Trophoblast cell (in vitro differentiated cells and primary cell): Measurements from ENCODE around the gene KRTAP12-1.

Experiments used
- DNase-seq, 2 donors: peaks; one replicate each; pipeline ENCODE4 v3.0.0-alpha.2; 2016
- H2AFZ ChIP-seq: 2 replicates; pipeline ENCODE4 v1.6.1; 2013; ENCODE audit warnings: low read length, moderate library complexity, mild to moderate bottlenecking; ENCODE audit not compliant: insufficient read depth, poor library complexity
- H2AK5ac ChIP-seq: 2 replicates; pipeline ENCODE4 v1.6.1; 2013; ENCODE audit warnings: mild to moderate bottlenecking, low read length
- H2BK120ac ChIP-seq: 2 replicates; pipeline ENCODE4 v1.6.1; 2013; ENCODE audit warnings: low read length, mild to moderate bottlenecking, moderate library complexity; ENCODE audit not compliant: insufficient read depth, poor library complexity
- H2BK12ac ChIP-seq: 2 replicates; pipeline ENCODE4 v1.6.1; 2013; ENCODE audit warnings: mild to moderate bottlenecking, low read length, moderate library complexity
- H2BK5ac ChIP-seq: 2 replicates; pipeline ENCODE4 v1.6.1; 2013; ENCODE audit warnings: low read length, low read depth, moderate library complexity, mild to moderate bottlenecking; ENCODE audit not compliant: poor library complexity
- H3K14ac ChIP-seq: 2 replicates; pipeline ENCODE4 v1.6.1; 2013; ENCODE audit warnings: mild to moderate bottlenecking, low read length
- H3K18ac ChIP-seq: 2 replicates; pipeline ENCODE4 v1.6.1; 2013; ENCODE audit warnings: mild to moderate bottlenecking, low read length
- H3K23ac ChIP-seq: 2 replicates; pipeline ENCODE4 v1.6.1; 2013; ENCODE audit warnings: low read length
- H3K27ac ChIP-seq: 2 replicates; pipeline ENCODE4 v1.5.1; 2013; ENCODE audit warnings: low read depth, mild to moderate bottlenecking, inconsistent platforms, low read length, moderate library complexity
- H3K27me3 ChIP-seq: 2 replicates; pipeline ENCODE4 v1.6.1; 2013; ENCODE audit warnings: inconsistent platforms, mild to moderate bottlenecking, low read length, moderate library complexity; ENCODE audit not compliant: insufficient read depth
- H3K36me3 ChIP-seq, 2 experiments: 1 replicate in 1 of 2; 2 replicates in 1 of 2; pipeline ENCODE4 v1.6.1; 2013; ENCODE audit warnings: low read length in 2 of 2, mild to moderate bottlenecking in 2 of 2, moderate library complexity in 1 of 2; ENCODE audit not compliant: insufficient read depth in 2 of 2, control insufficient read depth in 1 of 2
- H3K4ac ChIP-seq: 2 replicates; pipeline ENCODE4 v1.6.1; 2013; ENCODE audit warnings: low read depth, mild to moderate bottlenecking, low read length, moderate library complexity
- H3K4me1 ChIP-seq, 2 experiments: 1 replicate in 1 of 2; 2 replicates in 1 of 2; pipeline ENCODE4 v1.6.1; 2013; ENCODE audit warnings: low read length in 2 of 2, mild to moderate bottlenecking in 2 of 2, moderate library complexity in 1 of 2; ENCODE audit not compliant: insufficient read depth in 2 of 2, control insufficient read depth in 1 of 2
- H3K4me2 ChIP-seq: 2 replicates; pipeline ENCODE4 v1.6.1; 2013; ENCODE audit warnings: inconsistent platforms, mild to moderate bottlenecking, low read length, moderate library complexity
- H3K4me3 ChIP-seq: 2 replicates; pipeline ENCODE4 v1.5.1; 2013; ENCODE audit warnings: mild to moderate bottlenecking, low read depth, low read length, inconsistent platforms
- H3K79me1 ChIP-seq: one replicate; pipeline ENCODE4 v1.6.1; 2013; ENCODE audit warnings: low read length
- H3K79me2 ChIP-seq: 2 replicates; pipeline ENCODE4 v1.6.1; 2013; ENCODE audit warnings: low read length, mild to moderate bottlenecking; ENCODE audit not compliant: control insufficient read depth, insufficient read depth, poor library complexity
- H3K9ac ChIP-seq: 2 replicates; pipeline ENCODE4 v1.6.1; 2013; ENCODE audit warnings: mild to moderate bottlenecking, low read length
- H3K9me3 ChIP-seq: 2 replicates; pipeline ENCODE4 v1.6.1; 2013; ENCODE audit warnings: low read depth, mild to moderate bottlenecking, control low read depth, inconsistent platforms, low read length; ENCODE audit not compliant: insufficient read depth
- H4K12ac ChIP-seq: 2 replicates; pipeline ENCODE4 v1.6.1; 2013; ENCODE audit warnings: low read depth, mild to moderate bottlenecking, low read length, moderate library complexity
- H4K8ac ChIP-seq: 2 replicates; pipeline ENCODE4 v1.6.1; 2013; ENCODE audit warnings: low read depth, mild to moderate bottlenecking, low read length, moderate library complexity
- H4K91ac ChIP-seq: one replicate; pipeline ENCODE4 v1.6.1; 2013; ENCODE audit warnings: low read depth, mild to moderate bottlenecking, low read length, moderate library complexity
- WGBS: extraction: QIAGEN DNeasy Blood & Tissue Kit; methylation state at CpG from one replicate; pipeline ENCODE4 v1.1.7; 2013; ENCODE audit warnings: missing lambda C conversion rate; ENCODE audit not compliant: insufficient read length, insufficient coverage; ENCODE audit errors: extremely low coverage; 5-methylcytosine and 5-hydroxymethylcytosine counted together

The KRTAP12-1 gene

DNA sequence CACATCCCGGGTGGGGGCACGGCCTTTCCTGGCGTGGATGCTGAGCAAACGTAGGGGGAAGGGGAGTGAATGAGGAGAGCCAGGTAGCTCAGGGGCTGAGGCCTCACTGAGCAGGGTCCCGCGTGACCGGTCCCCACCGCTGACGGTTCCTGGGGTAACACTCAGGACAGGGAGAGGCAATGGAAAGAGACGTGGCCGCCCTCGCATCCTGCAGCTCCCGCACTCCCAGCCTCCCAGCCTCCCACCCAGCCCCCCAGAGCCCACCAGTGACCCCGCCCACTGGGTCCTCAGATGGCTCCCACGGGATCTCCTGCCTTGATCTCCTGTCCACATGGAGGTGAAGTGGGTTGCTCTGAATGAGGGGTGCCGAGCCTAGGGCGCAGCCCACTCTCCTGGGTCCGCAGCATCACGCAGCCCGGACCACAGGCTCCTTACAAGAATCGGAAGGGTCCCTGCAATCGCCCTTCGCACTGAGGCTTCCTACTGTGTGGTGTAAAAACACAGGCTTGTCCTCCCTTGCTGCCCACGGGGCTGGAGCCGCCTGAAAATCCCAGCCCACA is 27.0 kb upstream of the KRTAP12-1 start:
- no peak overlapping the region for H3K27ac ChIP-seq
- H4K12ac ChIP-seq, result no peak overlapping the region
- peaks cover 15% of the 10 kb centered on the region for H3K9me3 ChIP-seq
- no CpG with 5 or more reads among the region's 25 CpGs for WGBS
- H2BK120ac ChIP-seq, result no peak overlapping the region
- no peak overlapping the region for H3K18ac ChIP-seq
- no peak for DNase-seq
- no peak overlapping the region for H2AK5ac ChIP-seq
- no peak overlapping the region for H2BK5ac ChIP-seq
- H2BK12ac ChIP-seq, result no peak overlapping the region
- H3K27me3 ChIP-seq, result peaks cover 79% of the 10 kb centered on the region
- no peaks in the 10 kb centered on the region for H3K79me2 ChIP-seq
- H4K8ac ChIP-seq, result no peak overlapping the region
- no peak overlapping the region for H3K4ac ChIP-seq
- H3K9ac ChIP-seq, result no peak overlapping the region
- H4K91ac ChIP-seq, result no peak overlapping the region
- H3K36me3 ChIP-seq, result no peaks in the 10 kb centered on the region
- H3K4me2 ChIP-seq, result no peak overlapping the region
- H3K4me1 ChIP-seq, result peaks cover 0 to 7% of the 10 kb centered on the region in 2 experiments
- H3K79me1 ChIP-seq, result no peaks in the 10 kb centered on the region
- H3K4me3 ChIP-seq, result no peak overlapping the region
- H3K14ac ChIP-seq, result no peak overlapping the region
- H2AFZ ChIP-seq, result no peak overlapping the region
- H3K23ac ChIP-seq, result no peak overlapping the region

DNA sequence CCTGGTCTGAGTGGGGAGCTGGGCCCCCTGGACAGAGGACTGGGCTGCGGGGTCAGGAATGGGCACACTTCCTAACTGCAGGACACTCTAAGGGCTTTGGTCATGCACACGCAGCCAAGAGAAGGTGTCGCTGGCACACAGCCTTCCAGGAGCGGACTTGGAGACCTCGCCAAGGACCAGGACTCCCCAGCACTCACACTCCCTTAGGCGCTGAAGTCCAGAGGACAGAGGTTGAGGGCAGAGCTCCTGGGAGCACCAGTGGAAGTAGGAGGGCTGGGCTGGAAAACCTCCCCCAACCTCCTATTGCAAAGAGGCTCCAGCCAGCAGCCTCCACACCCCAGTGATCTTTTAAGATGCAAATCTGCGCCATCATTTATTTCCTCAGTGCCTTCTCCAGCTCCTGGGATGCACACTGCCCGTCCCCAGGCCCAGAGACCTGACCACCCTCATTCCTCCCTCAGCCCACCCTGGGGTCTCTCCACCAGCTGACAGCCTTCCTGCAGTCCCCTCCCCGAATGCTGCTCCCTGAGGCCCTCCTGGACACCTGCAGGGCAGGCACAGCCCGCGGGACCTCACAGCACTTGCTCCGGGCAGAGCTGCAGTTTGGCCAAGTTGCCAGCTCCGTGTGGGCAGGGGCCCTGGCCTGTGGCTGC is 26.4 kb upstream of the KRTAP12-1 start:
- H3K9me3 ChIP-seq, result peaks cover 15% of the 10 kb centered on the region
- H2AK5ac ChIP-seq, result no peak overlapping the region
- H3K18ac ChIP-seq, result no peak overlapping the region
- H3K27me3 ChIP-seq, result peaks cover 78% of the 10 kb centered on the region
- H3K4ac ChIP-seq, result no peak overlapping the region
- no peak overlapping the region for H2BK120ac ChIP-seq
- no peak overlapping the region for H2BK5ac ChIP-seq
- no peak overlapping the region for H4K12ac ChIP-seq
- H3K4me1 ChIP-seq, result peaks cover 0 to 7% of the 10 kb centered on the region in 2 experiments
- WGBS, result no CpG with 5 or more reads among the region's 13 CpGs
- no peak overlapping the region for H3K4me2 ChIP-seq
- DNase-seq, result no peak
- H2AFZ ChIP-seq, result no peak overlapping the region
- H4K8ac ChIP-seq, result no peak overlapping the region
- no peak overlapping the region for H2BK12ac ChIP-seq
- no peak overlapping the region for H3K4me3 ChIP-seq
- H3K79me2 ChIP-seq, result no peaks in the 10 kb centered on the region
- no peak overlapping the region for H3K27ac ChIP-seq
- H3K23ac ChIP-seq, result no peak overlapping the region
- no peaks in the 10 kb centered on the region for H3K36me3 ChIP-seq
- no peak overlapping the region for H4K91ac ChIP-seq
- no peak overlapping the region for H3K9ac ChIP-seq
- no peaks in the 10 kb centered on the region for H3K79me1 ChIP-seq
- no peak overlapping the region for H3K14ac ChIP-seq

- peaks cover 0 to 7% of the 10 kb centered on the region in 2 experiments for H3K4me1 ChIP-seq
- no peak overlapping the region for H2BK12ac ChIP-seq
- H3K14ac ChIP-seq, result no peak overlapping the region
- WGBS, result no CpG with 5 or more reads among the region's 46 CpGs
- no peak overlapping the region for H4K12ac ChIP-seq
- no peaks in the 10 kb centered on the region for H3K79me1 ChIP-seq
- no peak overlapping the region for H4K91ac ChIP-seq
- H3K27ac ChIP-seq, result no peak overlapping the region
- H4K8ac ChIP-seq, result no peak overlapping the region
- no peaks in the 10 kb centered on the region for H3K79me2 ChIP-seq
- no peak overlapping the region for H2AFZ ChIP-seq
- H3K4me3 ChIP-seq, result no peak overlapping the region
- H3K4me2 ChIP-seq, result no peak overlapping the region
- no peak overlapping the region for H2BK5ac ChIP-seq
- no peaks in the 10 kb centered on the region for H3K36me3 ChIP-seq
- DNase-seq, result no peak
- no peak overlapping the region for H3K9ac ChIP-seq
- no peak overlapping the region for H3K23ac ChIP-seq
- H3K27me3 ChIP-seq, result peaks cover 65% of the 10 kb centered on the region
- no peak overlapping the region for H3K4ac ChIP-seq
- H2BK120ac ChIP-seq, result no peak overlapping the region
- H3K9me3 ChIP-seq, result peaks cover 18% of the 10 kb centered on the region
- H2AK5ac ChIP-seq, result no peak overlapping the region
- H3K18ac ChIP-seq, result no peak overlapping the region
Measured at GRCh38 chr21:44706706-44707581, 25.0 kb upstream of the KRTAP12-1 start.

GRCh38 chr21:44706026-44706705 is 24.2 kb upstream of the KRTAP12-1 start:
- no peak overlapping the region for H2AFZ ChIP-seq
- no peak overlapping the region for H4K91ac ChIP-seq
- peaks cover 0 to 1% of the 10 kb centered on the region in 2 experiments for H3K4me1 ChIP-seq
- no peak overlapping the region for H3K9ac ChIP-seq
- no peak overlapping the region for H3K4ac ChIP-seq
- no peak overlapping the region for H3K4me3 ChIP-seq
- no peaks in the 10 kb centered on the region for H3K36me3 ChIP-seq
- no peak overlapping the region for H2AK5ac ChIP-seq
- H3K18ac ChIP-seq, result no peak overlapping the region
- H3K4me2 ChIP-seq, result no peak overlapping the region
- H3K14ac ChIP-seq, result no peak overlapping the region
- no peaks in the 10 kb centered on the region for H3K79me2 ChIP-seq
- no peaks in the 10 kb centered on the region for H3K79me1 ChIP-seq
- peak overlapping the region; percentile 19 for H3K23ac ChIP-seq
- no peak for DNase-seq
- no peak overlapping the region for H3K27ac ChIP-seq
- H2BK5ac ChIP-seq, result no peak overlapping the region
- peaks cover 19% of the 10 kb centered on the region for H3K9me3 ChIP-seq
- H3K27me3 ChIP-seq, result peaks cover 57% of the 10 kb centered on the region
- no peak overlapping the region for H2BK120ac ChIP-seq
- H2BK12ac ChIP-seq, result no peak overlapping the region
- no CpG with 5 or more reads among the region's 54 CpGs for WGBS
- H4K8ac ChIP-seq, result no peak overlapping the region
- no peak overlapping the region for H4K12ac ChIP-seq
